ENCODE data around the gene LRG1.
"Not testable (repeated sequence)": the region's sequence is repeated elsewhere in the genome, so short reads cannot be mapped to it uniquely, and the experiment has no call there.

The LRG1 gene

DNA sequence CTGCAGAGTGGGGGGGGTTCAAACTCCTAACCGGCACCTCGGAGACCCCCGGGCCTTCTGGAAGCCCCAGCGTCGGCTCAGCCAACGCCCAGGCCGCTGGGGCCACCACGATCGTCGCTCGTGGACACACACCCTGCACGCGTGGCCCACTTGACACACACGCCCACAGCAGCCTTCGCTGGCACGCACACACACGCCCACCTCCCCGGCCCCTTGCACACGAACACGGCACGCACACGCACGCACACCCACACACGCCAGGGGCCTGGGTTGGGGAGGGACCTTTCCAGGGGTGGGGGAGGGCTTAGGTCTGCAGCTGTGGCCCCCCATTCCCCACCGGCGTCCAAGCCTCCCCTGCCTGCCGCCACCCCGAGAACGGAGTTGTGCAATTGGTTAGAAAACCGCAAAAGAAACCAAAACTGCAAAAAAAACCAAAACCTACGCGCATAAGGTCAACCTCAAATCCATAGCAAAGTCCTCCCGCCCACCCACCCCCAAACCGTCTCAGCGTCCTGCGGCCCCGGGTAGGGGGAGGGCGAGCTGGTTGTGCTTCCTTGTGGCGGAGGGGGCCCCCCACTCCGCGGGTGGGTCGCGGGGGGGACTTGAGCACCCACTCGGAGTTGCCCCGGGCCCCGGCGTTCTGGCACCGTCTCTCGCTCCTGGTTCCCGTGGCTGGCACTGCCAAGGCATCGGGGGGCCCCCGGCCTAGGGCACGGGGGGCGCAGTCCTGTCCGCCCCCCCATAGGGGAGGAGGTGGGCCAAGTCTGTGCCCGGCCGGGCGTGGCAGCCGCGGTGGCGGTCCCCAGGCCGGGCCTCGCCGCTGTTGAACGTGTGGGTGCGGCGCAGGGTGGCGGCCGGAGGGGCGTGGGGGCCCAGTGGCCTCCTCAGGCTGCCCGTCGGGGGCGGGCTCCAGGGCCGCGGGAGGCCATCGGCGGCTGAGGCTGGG lies 3.3 kb upstream of the LRG1 start:
- H3K4me3 ChIP-seq (ENCODE audit: control insufficient read depth, low read depth, low read length): no peak overlapping the region
- no peak for DNase-seq (ENCODE audit: low read depth)

DNA sequence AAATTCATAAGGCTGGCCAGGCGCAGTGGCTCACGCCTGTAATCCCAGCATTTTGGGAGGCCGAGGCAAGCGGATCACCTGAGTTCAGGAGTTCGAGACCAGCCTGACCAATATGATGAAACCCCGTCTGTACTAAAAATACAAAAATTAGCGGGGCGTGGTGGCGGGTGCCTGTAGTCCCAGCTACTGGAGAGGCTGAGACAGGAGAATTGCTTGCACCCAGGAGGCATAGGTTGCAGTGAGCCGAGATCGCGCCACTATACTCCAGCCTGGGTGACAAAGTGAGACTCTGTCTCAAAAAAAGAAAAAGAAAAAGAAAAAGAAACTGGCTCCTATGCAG lies 1.9 kb upstream of the LRG1 start:
- DNase-seq (ENCODE audit: low read depth); H3K4me3 ChIP-seq (ENCODE audit: control insufficient read depth, low read depth, low read length): not testable (repeated sequence)

More for the DNA sequence above, 3.3 kb upstream of the LRG1 start:
- TF ChIP-seq, protein P1, sequence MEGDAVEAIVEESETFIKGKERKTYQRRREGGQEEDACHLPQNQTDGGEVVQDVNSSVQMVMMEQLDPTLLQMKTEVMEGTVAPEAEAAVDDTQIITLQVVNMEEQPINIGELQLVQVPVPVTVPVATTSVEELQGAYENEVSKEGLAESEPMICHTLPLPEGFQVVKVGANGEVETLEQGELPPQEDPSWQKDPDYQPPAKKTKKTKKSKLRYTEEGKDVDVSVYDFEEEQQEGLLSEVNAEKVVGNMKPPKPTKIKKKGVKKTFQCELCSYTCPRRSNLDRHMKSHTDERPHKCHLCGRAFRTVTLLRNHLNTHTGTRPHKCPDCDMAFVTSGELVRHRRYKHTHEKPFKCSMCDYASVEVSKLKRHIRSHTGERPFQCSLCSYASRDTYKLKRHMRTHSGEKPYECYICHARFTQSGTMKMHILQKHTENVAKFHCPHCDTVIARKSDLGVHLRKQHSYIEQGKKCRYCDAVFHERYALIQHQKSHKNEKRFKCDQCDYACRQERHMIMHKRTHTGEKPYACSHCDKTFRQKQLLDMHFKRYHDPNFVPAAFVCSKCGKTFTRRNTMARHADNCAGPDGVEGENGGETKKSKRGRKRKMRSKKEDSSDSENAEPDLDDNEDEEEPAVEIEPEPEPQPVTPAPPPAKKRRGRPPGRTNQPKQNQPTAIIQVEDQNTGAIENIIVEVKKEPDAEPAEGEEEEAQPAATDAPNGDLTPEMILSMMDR (IDR thresholded peaks at IDR 0.05; ENCODE audit: control insufficient read depth, insufficient read depth, low read depth, low read length, missing control alignments): no peak

DNA sequence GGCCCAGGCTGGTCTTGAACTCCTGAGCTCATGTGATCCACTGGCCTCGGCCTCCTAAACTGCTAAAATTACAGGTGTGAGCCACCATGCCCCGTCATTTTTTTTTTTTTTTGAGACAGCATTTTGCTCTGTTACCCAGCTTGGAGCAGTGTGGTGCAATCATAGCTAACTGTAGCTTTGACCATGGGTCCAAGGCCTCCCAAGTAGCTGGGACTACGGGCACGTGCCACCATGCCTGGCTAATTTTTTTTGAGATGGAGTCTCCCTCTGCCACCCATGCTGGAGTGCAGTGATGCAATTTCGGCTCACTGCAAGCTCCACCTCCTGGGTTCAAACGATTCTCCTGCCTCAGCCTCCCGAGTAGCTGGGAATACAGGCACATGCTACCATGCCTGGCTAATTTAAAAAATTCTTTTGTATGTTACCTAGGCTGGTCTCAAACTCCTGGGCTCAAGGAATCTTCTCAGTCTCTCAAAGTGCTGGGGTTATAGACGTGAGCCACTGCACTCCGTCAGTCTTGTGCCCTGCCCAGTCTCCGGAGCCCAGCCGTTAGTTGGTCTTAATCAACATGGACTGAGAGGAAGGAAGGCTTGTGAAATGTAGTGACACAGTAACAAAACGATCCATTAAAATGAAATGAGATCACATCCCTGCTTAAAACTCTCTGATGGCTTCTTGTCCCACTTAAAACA lies 1.4 kb upstream of the LRG1 start:
- TF ChIP-seq, protein P1 (IDR thresholded peaks at IDR 0.05; ENCODE audit: control insufficient read depth, insufficient read depth, low read depth, low read length, missing control alignments): no peak
- DNase-seq (ENCODE audit: low read depth): no peak
- no peak overlapping the region for H3K4me3 ChIP-seq (ENCODE audit: control insufficient read depth, low read depth, low read length)

DNA sequence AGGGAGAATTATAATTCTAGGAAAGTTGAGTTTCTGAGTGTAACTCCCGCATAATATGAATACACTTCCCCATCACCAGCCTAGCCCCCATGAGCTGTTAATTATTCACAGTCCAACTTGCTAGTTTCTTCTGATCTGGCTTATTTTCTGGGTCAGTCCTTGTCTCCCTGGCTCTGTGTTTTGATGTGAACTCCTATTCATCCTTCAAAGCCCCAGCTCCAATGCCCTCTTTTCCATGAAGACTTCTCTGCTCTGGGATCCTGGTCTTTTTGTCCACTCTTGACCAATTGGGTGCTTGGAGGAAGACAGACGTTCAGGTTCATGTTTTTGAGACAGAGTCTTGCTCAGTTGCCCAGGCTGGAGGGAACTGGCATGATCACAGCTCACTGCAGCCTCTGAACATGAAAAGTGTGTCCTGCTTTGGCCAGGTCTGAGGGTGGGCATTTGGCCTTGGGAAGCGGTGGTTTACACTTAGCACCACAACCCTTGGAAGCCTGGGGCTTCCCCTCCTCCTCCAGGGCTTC lies 605 bp downstream of the LRG1 start:
- H3K4me3 ChIP-seq (ENCODE audit: control insufficient read depth, low read depth, low read length): no peak overlapping the region
- DNase-seq (ENCODE audit: low read depth): no peak
- TF ChIP-seq, protein P1 (IDR thresholded peaks at IDR 0.05; ENCODE audit: control insufficient read depth, insufficient read depth, low read depth, low read length, missing control alignments): no peak

DNA sequence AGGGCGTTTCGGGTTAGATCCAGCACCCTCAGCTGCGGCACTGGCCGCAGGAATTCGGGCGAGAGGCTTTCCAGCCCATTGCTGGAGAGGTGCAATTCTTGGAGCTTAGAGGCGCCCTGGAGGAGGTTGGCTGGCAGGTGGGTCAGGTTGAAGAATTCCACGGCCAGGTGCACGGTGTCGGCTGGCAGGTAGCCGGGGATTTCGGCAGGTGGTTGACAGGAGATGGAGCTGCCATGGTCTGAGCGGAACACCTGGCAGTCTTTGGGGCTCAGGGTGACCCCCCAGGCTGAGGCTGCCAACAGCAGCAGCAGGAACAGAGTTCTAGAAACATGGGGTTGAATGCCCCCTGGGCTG lies 1.3 kb downstream of the LRG1 start:
- H3K4me3 ChIP-seq (ENCODE audit: control insufficient read depth, low read depth, low read length): no peak overlapping the region
- TF ChIP-seq, protein P1 (IDR thresholded peaks at IDR 0.05; ENCODE audit: control insufficient read depth, insufficient read depth, low read depth, low read length, missing control alignments): no peak
- no peak for DNase-seq (ENCODE audit: low read depth)

DNA sequence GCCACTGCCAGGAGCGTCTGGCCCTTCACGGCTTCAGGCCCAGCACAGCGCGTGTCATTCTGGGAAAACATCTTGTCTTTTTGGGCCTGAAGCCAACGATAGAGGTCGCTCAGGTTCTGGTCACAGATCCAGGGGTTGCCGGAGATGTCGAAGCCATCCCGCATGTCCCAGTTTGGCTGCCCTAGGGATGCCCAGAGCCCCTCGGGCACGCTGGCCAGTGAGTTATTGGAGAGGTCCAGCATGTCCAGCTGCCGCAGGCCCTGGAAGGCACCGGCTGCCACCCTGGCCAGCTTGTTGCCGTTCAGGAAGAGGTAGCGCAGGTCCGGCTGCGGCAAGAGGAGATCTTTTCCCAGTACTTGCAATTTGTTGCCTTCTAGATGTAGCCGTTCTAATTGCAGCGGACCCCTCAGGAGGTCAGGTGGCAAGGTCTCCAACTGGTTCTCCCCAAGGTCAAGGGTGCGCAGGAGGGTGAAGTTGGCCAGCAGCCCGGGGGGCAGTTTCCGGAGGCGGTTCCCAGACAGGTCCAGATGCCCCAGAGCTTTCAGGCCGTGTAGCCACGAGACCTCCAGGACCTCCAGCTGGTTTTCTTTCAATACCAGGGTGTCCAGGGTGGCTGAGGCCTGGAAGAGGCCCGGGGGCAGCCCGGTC lies 1.8 kb downstream of the LRG1 start:
- TF ChIP-seq, protein P1 (IDR thresholded peaks at IDR 0.05; ENCODE audit: control insufficient read depth, insufficient read depth, low read depth, low read length, missing control alignments): no peak
- no peak for DNase-seq (ENCODE audit: low read depth)
- H3K4me3 ChIP-seq (ENCODE audit: control insufficient read depth, low read depth, low read length): no peak overlapping the region
